Kidney (tissue), 14 donors: ENCODE results near the gene QDPR. TPM values are rescaled to one million over a fixed set of nuclear protein-coding genes. Genes with fewer than 3 reads are reported as not detected.

Experiments used
- DNase-seq, 5 donors: peaks; one replicate each; pipeline ENCODE4 v3.0.0-alpha.2; 2013 to 2020
- FAIRE-seq: peaks from 2 replicates; lab custom pipeline; 2012; peaks lifted over from hg19 to GRCh38; lab: Jason Lieb, UNC
- H3K27ac ChIP-seq, 2 donors: one replicate each; pipeline ENCODE4 v1.7.0; 2013; ENCODE audit warnings: low read depth in 2 of 2, low read length in 2 of 2, inconsistent platforms in 1 of 2
- H3K27me3 ChIP-seq: one replicate; pipeline ENCODE4 v1.7.1; 2013; ENCODE audit warnings: low read length, inconsistent platforms; ENCODE audit not compliant: control insufficient read depth, insufficient read depth
- H3K36me3 ChIP-seq, 3 donors: one replicate each; pipeline versions ENCODE4 v1.7.0 to v1.7.1; 2013; ENCODE audit warnings: low read length in 3 of 3, control low read depth in 1 of 3, inconsistent platforms in 1 of 3; ENCODE audit not compliant: insufficient read depth in 3 of 3, control insufficient read depth in 2 of 3
- H3K4me1 ChIP-seq, 3 donors: one replicate each; pipeline versions ENCODE4 v1.7.0 to v1.7.1; 2013; ENCODE audit warnings: low read length in 3 of 3, inconsistent platforms in 1 of 3, low read depth in 1 of 3; ENCODE audit not compliant: control insufficient read depth in 2 of 3, insufficient read depth in 2 of 3
- H3K4me3 ChIP-seq, 3 donors: one replicate each; pipeline versions ENCODE4 v1.7.0 to v1.8.1; 2013; ENCODE audit warnings: low read length in 3 of 3, control low read depth in 1 of 3, inconsistent platforms in 1 of 3
- H3K9ac ChIP-seq, 3 donors: one replicate each; pipeline versions ENCODE4 v1.7.0 to v1.7.1; 2013; ENCODE audit warnings: low read length in 3 of 3, control low read depth in 1 of 3, inconsistent platforms in 1 of 3
- H3K9me3 ChIP-seq, 3 donors: one replicate each; pipeline versions ENCODE4 v1.7.0 to v1.7.1; 2013; ENCODE audit warnings: low read length in 3 of 3, control low read depth in 1 of 3, inconsistent platforms in 1 of 3; ENCODE audit not compliant: control insufficient read depth in 2 of 3, insufficient read depth in 1 of 3
- intact Hi-C: fragments of 100-400 bp; cut with DNase I; formaldehyde crosslinking; loops from one replicate; pipeline ENCODE4 v1.11.1; 2022
- polyA plus RNA-seq: library from polyadenylated mRNA; stranded (reverse); fragments of 350-450 nt; fragmentation: Illumina TruSeq; extraction: RNeasy Lipid Tissue Mini Kit (QIAGEN cat#74804); gene quantifications from one replicate; pipeline ENCODE4 v1.2.3, GENCODE V29; 2014; ENCODE audit warnings: low read depth, low replicate concordance; ENCODE audit not compliant: insufficient read depth
- total RNA-seq: library from RNA; stranded (reverse); fragmentation: NEBNext Ultra II Directional; extraction: Animal tissue kit (Norgen Biotek cat#: 25700); gene quantifications from one replicate; pipeline ENCODE4 v1.2.1, GENCODE V29; 2021
- TF ChIP-seq, protein P1 (sequence below): IDR thresholded peaks from 3 replicates; pipeline ENCODE4 v1.5.1; 2012; ENCODE audit warnings: mild to moderate bottlenecking, moderate library complexity, borderline replicate concordance; ENCODE audit not compliant: insufficient read depth; ENCODE audit errors: extremely low read depth
- donor health status: control.
- donor health status: control.
- donor health status: control.
- donor health status: control.
- donor health status: control.
- donor health status: DM: yes; HTN: yes; CAD: no.
- donor health status: Normal renal cell carcinoma (clear cell type).

Gene QDPR
- total and polyA plus RNA-seq, 2 donors from 2014 or later, result 33.5 to 208 TPM

- no peak overlapping the region for H3K27ac ChIP-seq
- no peak overlapping the region for H3K9ac ChIP-seq
These were observed 24.0 kb upstream of the QDPR start for GRCh38 chr4:17535906-17536305.

DNA sequence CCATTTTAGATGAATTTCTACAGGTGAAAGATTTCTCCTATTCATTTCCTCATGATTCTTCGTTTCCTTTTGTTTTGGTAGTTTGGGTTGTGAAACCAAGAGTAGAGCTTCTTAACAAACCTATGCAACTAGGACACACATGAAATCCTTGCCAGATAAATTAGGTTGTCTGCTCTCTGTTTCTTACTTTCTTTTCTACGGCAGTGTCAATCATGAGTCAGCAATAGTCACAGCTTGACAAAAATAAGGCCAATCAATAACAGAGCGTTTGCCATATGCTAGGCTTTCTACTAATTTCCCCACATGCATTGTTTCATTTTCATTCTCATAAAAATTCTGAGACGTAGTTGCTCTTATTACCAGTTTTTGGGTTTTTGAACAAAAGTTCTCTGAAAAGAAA is 23.4 kb upstream of the QDPR start:
- Histone ChIP-seq H3K27me3 (no peaks in the 10 kb centered on the region), H3K4me1 (no peaks in the 10 kb centered on the region), H3K4me3 (no peak overlapping the region), H3K27ac (no peak overlapping the region), H3K9me3 (no peaks in the 10 kb centered on the region), H3K9ac (no peak overlapping the region), H3K36me3 (no peaks in the 10 kb centered on the region)
- DNase-seq (no peak), FAIRE-seq (no peak)
- TF ChIP-seq, protein P1, sequence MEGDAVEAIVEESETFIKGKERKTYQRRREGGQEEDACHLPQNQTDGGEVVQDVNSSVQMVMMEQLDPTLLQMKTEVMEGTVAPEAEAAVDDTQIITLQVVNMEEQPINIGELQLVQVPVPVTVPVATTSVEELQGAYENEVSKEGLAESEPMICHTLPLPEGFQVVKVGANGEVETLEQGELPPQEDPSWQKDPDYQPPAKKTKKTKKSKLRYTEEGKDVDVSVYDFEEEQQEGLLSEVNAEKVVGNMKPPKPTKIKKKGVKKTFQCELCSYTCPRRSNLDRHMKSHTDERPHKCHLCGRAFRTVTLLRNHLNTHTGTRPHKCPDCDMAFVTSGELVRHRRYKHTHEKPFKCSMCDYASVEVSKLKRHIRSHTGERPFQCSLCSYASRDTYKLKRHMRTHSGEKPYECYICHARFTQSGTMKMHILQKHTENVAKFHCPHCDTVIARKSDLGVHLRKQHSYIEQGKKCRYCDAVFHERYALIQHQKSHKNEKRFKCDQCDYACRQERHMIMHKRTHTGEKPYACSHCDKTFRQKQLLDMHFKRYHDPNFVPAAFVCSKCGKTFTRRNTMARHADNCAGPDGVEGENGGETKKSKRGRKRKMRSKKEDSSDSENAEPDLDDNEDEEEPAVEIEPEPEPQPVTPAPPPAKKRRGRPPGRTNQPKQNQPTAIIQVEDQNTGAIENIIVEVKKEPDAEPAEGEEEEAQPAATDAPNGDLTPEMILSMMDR, result no peak
- intact Hi-C loops, result no loop called here

More at GRCh38 chr4:17535906-17536305, 24.0 kb upstream of the QDPR start:
- Histone ChIP-seq H3K27me3 (no peaks in the 10 kb centered on the region), H3K4me1 (no peaks in the 10 kb centered on the region), H3K9me3 (no peaks in the 10 kb centered on the region), H3K36me3 (no peaks in the 10 kb centered on the region), H3K4me3 (no peak overlapping the region)
- FAIRE-seq (no peak), DNase-seq (no peak)
- TF ChIP-seq, protein P1, result no peak
- intact Hi-C loops, result no loop called here

DNA sequence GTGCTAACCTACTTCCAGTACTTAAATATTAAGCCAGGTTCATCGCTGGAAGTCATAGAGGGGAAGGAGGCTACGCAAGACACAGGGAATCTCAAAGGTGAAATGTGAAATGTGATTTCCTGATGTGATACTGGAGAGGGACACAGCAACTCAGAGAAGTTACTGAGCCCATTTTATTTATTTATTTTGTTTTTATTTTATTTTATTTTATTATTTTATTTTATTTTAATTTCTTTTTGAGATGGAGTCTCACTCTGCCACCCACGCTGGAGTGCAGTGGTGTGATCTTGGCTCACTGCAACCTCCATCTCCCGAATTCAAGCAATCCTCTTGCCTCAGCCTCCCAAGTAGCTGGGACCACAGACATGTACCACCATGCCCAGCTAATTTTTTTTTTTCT is 22.8 kb upstream of the QDPR start:
- H3K4me1 ChIP-seq, result no peaks in the 10 kb centered on the region
- H3K9me3 ChIP-seq, result no peaks in the 10 kb centered on the region
- H3K9ac ChIP-seq, result no peak overlapping the region
- no peak overlapping the region for H3K4me3 ChIP-seq
- H3K36me3 ChIP-seq, result no peaks in the 10 kb centered on the region
- TF ChIP-seq, protein P1, result no peak
- DNase-seq, result no peak
- no peak for FAIRE-seq
- intact Hi-C loops, result no loop called here
- no peak overlapping the region for H3K27ac ChIP-seq
- H3K27me3 ChIP-seq, result no peaks in the 10 kb centered on the region

GRCh38 chr4:17531538-17532285 is 19.8 kb upstream of the QDPR start:
- intact Hi-C loops, result no loop called here

More at GRCh38 chr4:17531538-17532285, 19.8 kb upstream of the QDPR start:
- TF ChIP-seq, protein P1, result no peak
- Histone ChIP-seq H3K4me1 (no peaks in the 10 kb centered on the region), H3K9me3 (no peaks in the 10 kb centered on the region), H3K4me3 (no peak overlapping the region), H3K27me3 (no peaks in the 10 kb centered on the region), H3K36me3 (no peaks in the 10 kb centered on the region), H3K27ac (no peak overlapping the region), H3K9ac (no peak overlapping the region)
- DNase-seq (no peak), FAIRE-seq (no peak)
